H9 (cell line): Measurements from ENCODE around the gene SPATA6. TPM values are rescaled to one million over a fixed set of nuclear protein-coding genes. Genes with fewer than 3 reads are reported as not detected.
A peak's percentile ranks its signal among the peaks of the same experiment; 100 is the strongest.

Experiments
- DNase-seq: peaks from one replicate; pipeline ENCODE4 v3.0.0-alpha.2; 2017
- H2AFZ ChIP-seq: one replicate; pipeline ENCODE4 v1.6.1; 2013; ENCODE audit warnings: mild to moderate bottlenecking, low read length, control low read depth, moderate library complexity
- H2AK5ac ChIP-seq: 2 replicates; pipeline ENCODE4 v1.6.1; 2013; ENCODE audit warnings: low read length, control low read depth, mixed read lengths; ENCODE audit not compliant: insufficient read length
- H2BK120ac ChIP-seq: one replicate; pipeline ENCODE4 v1.6.1; 2013; ENCODE audit warnings: low read depth, mild to moderate bottlenecking, low read length, control low read depth, inconsistent platforms; ENCODE audit not compliant: poor library complexity, severe bottlenecking
- H2BK12ac ChIP-seq: 2 replicates; pipeline ENCODE4 v1.6.1; 2013; ENCODE audit warnings: low read length, control low read depth, mixed read lengths, low read depth; ENCODE audit not compliant: insufficient read length
- H2BK15ac ChIP-seq: 2 replicates; pipeline ENCODE4 v1.6.1; 2013; ENCODE audit warnings: low read depth, low read length, control low read depth
- H2BK20ac ChIP-seq: one replicate; pipeline ENCODE4 v1.6.1; 2013; ENCODE audit warnings: low read depth, mild to moderate bottlenecking, low read length, control low read depth, inconsistent platforms; ENCODE audit not compliant: poor library complexity, severe bottlenecking
- H2BK5ac ChIP-seq: 2 replicates; pipeline ENCODE4 v1.6.1; 2013; ENCODE audit warnings: low read length, control low read depth, mixed read lengths; ENCODE audit not compliant: insufficient read length
- H3K14ac ChIP-seq: 2 replicates; pipeline ENCODE4 v1.6.1; 2013; ENCODE audit warnings: low read length, control low read depth; ENCODE audit not compliant: insufficient read depth
- H3K18ac ChIP-seq: 2 replicates; pipeline ENCODE4 v1.6.1; 2013; ENCODE audit warnings: low read depth, mild to moderate bottlenecking, mixed read lengths, low read length, control low read depth; ENCODE audit not compliant: insufficient read length
- H3K23ac ChIP-seq: 2 replicates; pipeline ENCODE4 v1.6.1; 2013; ENCODE audit warnings: low read length, control low read depth, mixed read lengths, low read depth; ENCODE audit not compliant: insufficient read length
- H3K23me2 ChIP-seq: 2 replicates; pipeline ENCODE4 v1.6.1; 2013; ENCODE audit warnings: low read depth, mild to moderate bottlenecking, mixed read lengths, low read length, control low read depth; ENCODE audit not compliant: insufficient read length, poor library complexity, severe bottlenecking
- H3K27ac ChIP-seq: 2 replicates; pipeline ENCODE4 v1.5.1; 2013; ENCODE audit warnings: low read length, control low read depth, mixed read lengths, low read depth; ENCODE audit not compliant: insufficient read length
- H3K27me3 ChIP-seq: 2 replicates; pipeline ENCODE4 v1.6.1; 2013; ENCODE audit warnings: low read length, control low read depth, inconsistent platforms; ENCODE audit not compliant: insufficient read depth
- H3K4ac ChIP-seq: 2 replicates; pipeline ENCODE4 v1.6.1; 2013; ENCODE audit warnings: low read depth, mild to moderate bottlenecking, control low read depth, inconsistent platforms, low read length, moderate library complexity
- H3K4me1 ChIP-seq: 2 replicates; pipeline ENCODE4 v1.6.1; 2013; ENCODE audit warnings: low read length, control low read depth, inconsistent platforms; ENCODE audit not compliant: insufficient read depth
- H3K4me2 ChIP-seq: 2 replicates; pipeline ENCODE4 v1.6.1; 2013; ENCODE audit warnings: low read length, control low read depth, mixed read lengths; ENCODE audit not compliant: insufficient read length, insufficient read depth
- H3K56ac ChIP-seq: 2 replicates; pipeline ENCODE4 v1.6.1; 2013; ENCODE audit warnings: low read depth, mild to moderate bottlenecking, mixed read lengths, low read length, control low read depth; ENCODE audit not compliant: insufficient read length
- H3K79me1 ChIP-seq: 2 replicates; pipeline ENCODE4 v1.6.1; 2013; ENCODE audit warnings: low read depth, mild to moderate bottlenecking, moderate library complexity, low read length, control low read depth, inconsistent platforms; ENCODE audit not compliant: insufficient read depth, poor library complexity, severe bottlenecking
- H3K79me2 ChIP-seq: 2 replicates; pipeline ENCODE4 v1.6.1; 2013; ENCODE audit warnings: low read length, control low read depth, inconsistent platforms; ENCODE audit not compliant: insufficient read depth
- H3K9ac ChIP-seq: 2 replicates; pipeline ENCODE4 v1.6.1; 2013; ENCODE audit warnings: low read length, control low read depth, mixed read lengths; ENCODE audit not compliant: insufficient read length; ENCODE audit errors: extremely low read depth
- H3K9me3 ChIP-seq: one replicate; pipeline ENCODE4 v1.6.1; 2013; ENCODE audit warnings: low read depth, low read length, inconsistent platforms; ENCODE audit not compliant: control insufficient read depth
- H3T11ph ChIP-seq: one replicate; pipeline ENCODE4 v1.6.1; 2013; ENCODE audit warnings: mild to moderate bottlenecking, low read length, control low read depth, inconsistent platforms
- H4K20me1 ChIP-seq: one replicate; pipeline ENCODE4 v1.6.1; 2013; ENCODE audit not compliant: control insufficient read depth, insufficient read length, insufficient read depth
- H4K5ac ChIP-seq: 2 replicates; pipeline ENCODE4 v1.6.1; 2013; ENCODE audit warnings: low read depth, mild to moderate bottlenecking, mixed read lengths, low read length, control low read depth; ENCODE audit not compliant: insufficient read length
- H4K8ac ChIP-seq: replicated peaks from 2 replicates; pipeline ENCODE4 v1.6.1; 2013; ENCODE audit warnings: low read length, control low read depth, mixed read lengths, low read depth; ENCODE audit not compliant: insufficient read length
- H4K91ac ChIP-seq: 2 replicates; pipeline ENCODE4 v1.6.1; 2013; ENCODE audit warnings: low read depth, mild to moderate bottlenecking, moderate library complexity, mixed read lengths, low read length, control low read depth; ENCODE audit not compliant: insufficient read length
- H3K27ac Mint-ChIP-seq, 3 experiments: 2 replicates in 2 of 3; 3 replicates in 1 of 3; pipeline ENCODE4 v1.8.0; 2020 to 2021; ENCODE audit warnings: mixed read lengths in 3 of 3, mild to moderate bottlenecking in 1 of 3, moderate library complexity in 1 of 3
- H3K27me3 Mint-ChIP-seq: 2 replicates; pipeline ENCODE4 v1.8.0; 2021; ENCODE audit warnings: low read depth, mild to moderate bottlenecking, moderate library complexity, mixed read lengths
- H3K36me3 Mint-ChIP-seq, 3 experiments: 2 replicates in 2 of 3; 3 replicates in 1 of 3; pipeline ENCODE4 v1.8.0; 2020 to 2021; ENCODE audit warnings: low read depth in 3 of 3, mixed read lengths in 3 of 3; ENCODE audit not compliant: insufficient read depth in 1 of 3
- H3K4me1 Mint-ChIP-seq, 2 experiments: 2 replicates each; pipeline ENCODE4 v1.8.0; 2020; ENCODE audit warnings: mixed read lengths in 2 of 2
- H3K4me3 Mint-ChIP-seq, 2 experiments: 2 replicates in 1 of 2; 3 replicates in 1 of 2; pipeline ENCODE4 v1.8.0; 2020 to 2021; ENCODE audit warnings: mild to moderate bottlenecking in 2 of 2, mixed read lengths in 2 of 2, moderate library complexity in 1 of 2
- H3K9me3 Mint-ChIP-seq, 2 experiments: 2 replicates in 1 of 2; 3 replicates in 1 of 2; pipeline ENCODE4 v1.8.0; 2020; ENCODE audit warnings: mild to moderate bottlenecking in 2 of 2, mixed read lengths in 2 of 2, moderate library complexity in 1 of 2
- WGBS: extraction: QIAGEN DNeasy Blood & Tissue Kit; methylation state at CpG from one replicate; pipeline ENCODE4 v1.1.7; 2013; ENCODE audit warnings: missing lambda C conversion rate, low lambda C conversion rate, mixed read lengths; ENCODE audit not compliant: insufficient read length; ENCODE audit errors: extremely low coverage; 5-methylcytosine and 5-hydroxymethylcytosine counted together
- total RNA-seq: library from RNA; stranded (reverse); gene quantifications from 2 replicates; pipeline ENCODE4 v1.2.1, GENCODE V29; 2021
- TF ChIP-seq, protein P1 (sequence below): fragments of 200-600 bp; sonication (generic); conservative IDR thresholded peaks from 3 replicates; pipeline ENCODE4 v1.8.0; 2021; ENCODE audit warnings: antibody characterized with exemption, mild to moderate bottlenecking

The SPATA6 gene
- total RNA-seq, 1 experiment from 2014 or later = 8.0 TPM

DNA sequence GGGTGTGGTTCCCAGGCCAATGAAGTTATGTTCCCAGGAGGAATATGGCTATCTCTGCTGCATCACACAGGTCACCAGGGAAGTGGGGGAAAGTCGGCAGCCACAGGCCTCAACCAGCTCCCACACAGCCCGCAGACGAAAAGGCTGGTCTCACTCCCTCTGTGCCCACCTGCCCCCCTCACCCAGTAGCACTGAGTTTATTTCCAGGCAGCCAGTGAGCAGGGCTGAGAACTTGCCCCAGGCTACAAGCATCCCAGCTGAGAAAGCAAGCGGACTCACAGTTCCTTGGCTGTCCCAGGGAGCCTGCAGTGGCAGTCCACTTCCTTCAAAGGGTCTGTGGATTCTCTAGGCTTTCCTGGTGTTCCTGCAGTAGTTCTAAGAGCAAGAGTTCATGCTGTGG is 180.6 kb downstream of the SPATA6 start:
- no peak overlapping the region for H2BK120ac ChIP-seq
- H3K18ac ChIP-seq = no peak overlapping the region
- no peaks in the 10 kb centered on the region for H3K27me3 ChIP-seq
- H2BK15ac ChIP-seq = no peak overlapping the region
- no peaks in the 10 kb centered on the region for H3K4me1 ChIP-seq
- no peaks in the 10 kb centered on the region for H3K23me2 ChIP-seq
- H3K9me3 ChIP-seq = no peaks in the 10 kb centered on the region
- no peak overlapping the region for H3K14ac ChIP-seq
- H3K27ac Mint-ChIP-seq = 0 out of 7 replicates have a peak overlapping the region, but pooled peaks of 1 of the 3 experiments have one; percentile 77
- no peak overlapping the region for H3K4ac ChIP-seq
- H3K27ac ChIP-seq = no peak overlapping the region
- peaks cover 10 to 14% of the 10 kb centered on the region in 2 experiments; a peak in 4 of 5 replicates for H3K9me3 Mint-ChIP-seq
- no peak overlapping the region for H2BK20ac ChIP-seq
- no CpG with 5 or more reads among the region's 4 CpGs for WGBS
- H3K9ac ChIP-seq = no peak overlapping the region
- H2BK12ac ChIP-seq = no peak overlapping the region
- no peaks in the 10 kb centered on the region; a peak in 1 of 4 replicates for H3K4me1 Mint-ChIP-seq
- TF ChIP-seq, protein P1, sequence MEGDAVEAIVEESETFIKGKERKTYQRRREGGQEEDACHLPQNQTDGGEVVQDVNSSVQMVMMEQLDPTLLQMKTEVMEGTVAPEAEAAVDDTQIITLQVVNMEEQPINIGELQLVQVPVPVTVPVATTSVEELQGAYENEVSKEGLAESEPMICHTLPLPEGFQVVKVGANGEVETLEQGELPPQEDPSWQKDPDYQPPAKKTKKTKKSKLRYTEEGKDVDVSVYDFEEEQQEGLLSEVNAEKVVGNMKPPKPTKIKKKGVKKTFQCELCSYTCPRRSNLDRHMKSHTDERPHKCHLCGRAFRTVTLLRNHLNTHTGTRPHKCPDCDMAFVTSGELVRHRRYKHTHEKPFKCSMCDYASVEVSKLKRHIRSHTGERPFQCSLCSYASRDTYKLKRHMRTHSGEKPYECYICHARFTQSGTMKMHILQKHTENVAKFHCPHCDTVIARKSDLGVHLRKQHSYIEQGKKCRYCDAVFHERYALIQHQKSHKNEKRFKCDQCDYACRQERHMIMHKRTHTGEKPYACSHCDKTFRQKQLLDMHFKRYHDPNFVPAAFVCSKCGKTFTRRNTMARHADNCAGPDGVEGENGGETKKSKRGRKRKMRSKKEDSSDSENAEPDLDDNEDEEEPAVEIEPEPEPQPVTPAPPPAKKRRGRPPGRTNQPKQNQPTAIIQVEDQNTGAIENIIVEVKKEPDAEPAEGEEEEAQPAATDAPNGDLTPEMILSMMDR = no peak
- no peak overlapping the region for H2BK5ac ChIP-seq
- H2AK5ac ChIP-seq = no peak overlapping the region
- H3K27me3 Mint-ChIP-seq = peaks cover 1% of the 10 kb centered on the region; the same call in 1 of the 2 replicates
- H3K4me2 ChIP-seq = no peak overlapping the region
- H3K56ac ChIP-seq = no peak overlapping the region
- no peaks in the 10 kb centered on the region for H3K79me1 ChIP-seq
- H4K20me1 ChIP-seq = no peaks in the 10 kb centered on the region
- H4K91ac ChIP-seq = no peak overlapping the region
- H4K8ac ChIP-seq = no peak overlapping the region
- H4K5ac ChIP-seq = no peak overlapping the region
- H2AFZ ChIP-seq = no peak overlapping the region
- no peak overlapping the region for H3K4me3 Mint-ChIP-seq
- H3K23ac ChIP-seq = no peak overlapping the region
- no peak overlapping the region for H3T11ph ChIP-seq
- H3K36me3 Mint-ChIP-seq = peaks cover 4 to 8% (median 7%) of the 10 kb centered on the region in 3 experiments; a peak in 5 of 7 replicates
- no peaks in the 10 kb centered on the region for H3K79me2 ChIP-seq
- DNase-seq = peak; percentile 26
